ENCODE results near the gene NEURL2.
"Not testable (repeated sequence)": the region's sequence is repeated elsewhere in the genome, so short reads cannot be mapped to it uniquely, and the experiment has no call there.

Gene NEURL2

GRCh38 chr20:45901332-45901731, 10.3 kb upstream of the NEURL2 start:
- in situ Hi-C loops (cut with HindIII; ENCODE audit: low sequenced_read_pairs): not testable (repeated sequence)

- in situ Hi-C loops (cut with HindIII; ENCODE audit: low sequenced_read_pairs): no loop called here
Observed at GRCh38 chr20:45899046-45899835, 8.2 kb upstream of the NEURL2 start.

DNA sequence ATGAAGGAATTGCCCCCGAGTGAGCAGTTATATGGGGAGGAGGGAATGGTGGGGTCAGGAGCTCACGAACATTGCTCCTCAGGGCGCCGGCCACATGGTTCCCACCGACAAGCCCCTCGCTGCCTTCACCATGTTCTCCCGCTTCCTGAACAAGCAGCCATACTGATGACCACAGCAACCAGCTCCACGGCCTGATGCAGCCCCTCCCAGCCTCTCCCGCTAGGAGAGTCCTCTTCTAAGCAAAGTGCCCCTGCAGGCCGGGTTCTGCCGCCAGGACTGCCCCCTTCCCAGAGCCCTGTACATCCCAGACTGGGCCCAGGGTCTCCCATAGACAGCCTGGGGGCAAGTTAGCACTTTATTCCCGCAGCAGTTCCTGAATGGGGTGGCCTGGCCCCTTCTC, 7.3 kb upstream of the NEURL2 start:
- in situ Hi-C loops (cut with HindIII; ENCODE audit: low sequenced_read_pairs): no loop called here

- in situ Hi-C loops (cut with HindIII; ENCODE audit: low sequenced_read_pairs): no loop called here
Observed at GRCh38 chr20:45897692-45898091, 6.7 kb upstream of the NEURL2 start.

GRCh38 chr20:45897289-45897688, 6.3 kb upstream of the NEURL2 start:
- in situ Hi-C loops (cut with HindIII; ENCODE audit: low sequenced_read_pairs): no loop called here

- in situ Hi-C loops (cut with HindIII; ENCODE audit: low sequenced_read_pairs): no loop called here
Observed at GRCh38 chr20:45896641-45897161, 5.7 kb upstream of the NEURL2 start.

- in situ Hi-C loops (cut with HindIII; ENCODE audit: low sequenced_read_pairs): loop anchor here (5.0 kb wide), 1 partner anchor 48 kb away; no protein-coding TSS in a partner anchor
Observed at GRCh38 chr20:45894797-45895196, 3.8 kb upstream of the NEURL2 start.

DNA sequence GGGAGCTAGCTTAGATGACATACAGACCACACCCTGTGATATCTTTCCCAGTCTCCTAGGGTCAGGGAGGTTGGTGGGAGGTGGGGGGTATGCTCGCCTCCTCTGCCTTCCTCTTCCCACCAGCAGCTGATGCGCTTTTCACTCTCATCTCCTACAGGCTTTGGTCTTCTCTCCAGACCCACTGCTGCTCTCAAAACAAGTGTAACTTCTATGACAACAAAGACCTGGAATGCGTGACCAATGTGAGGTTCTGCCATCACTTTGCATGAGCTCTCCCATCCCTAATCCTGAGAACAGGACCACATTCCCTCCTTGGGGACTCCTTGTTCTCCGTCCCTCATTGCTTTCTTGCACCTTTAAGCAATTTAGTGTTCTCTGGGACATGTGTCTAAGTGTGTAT, 2.8 kb upstream of the NEURL2 start:
- in situ Hi-C loops (cut with HindIII; ENCODE audit: low sequenced_read_pairs): loop anchor here (5.0 kb wide), 1 partner anchor 48 kb away; no protein-coding TSS in a partner anchor

DNA sequence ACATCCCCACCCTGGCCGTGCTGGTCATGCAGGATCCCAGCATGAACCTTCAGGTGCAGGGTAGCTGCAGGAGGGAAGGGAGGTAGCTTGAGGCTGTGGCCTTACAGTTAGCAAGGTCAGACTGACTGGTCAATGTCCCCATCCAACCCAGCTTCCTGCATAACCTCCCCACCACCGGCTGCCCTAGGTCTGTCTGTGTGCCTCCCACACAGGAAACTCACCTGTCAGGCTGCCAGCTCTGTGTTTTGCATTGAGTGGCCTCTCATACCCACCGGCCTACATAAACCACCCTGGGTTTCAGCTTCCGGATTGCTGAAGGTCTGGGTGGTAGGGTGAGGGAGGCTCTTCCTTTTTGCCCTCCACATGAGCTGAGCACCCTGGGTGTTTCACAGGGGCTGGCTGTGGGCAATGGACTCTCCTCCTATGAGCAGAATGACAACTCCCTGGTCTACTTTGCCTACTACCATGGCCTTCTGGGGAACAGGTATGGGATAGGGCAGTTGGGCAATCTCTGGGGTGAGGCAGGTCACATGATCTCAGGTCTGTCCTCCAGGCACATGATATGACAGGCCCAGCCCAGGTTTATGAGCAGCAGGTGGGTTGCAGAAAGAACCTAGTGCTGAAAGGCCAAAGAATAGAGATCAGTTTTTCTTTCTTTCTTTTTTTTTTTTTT, 2.0 kb upstream of the NEURL2 start:
- in situ Hi-C loops (cut with HindIII; ENCODE audit: low sequenced_read_pairs): loop anchor here (5.0 kb wide), 1 partner anchor 49 kb away; no protein-coding TSS in a partner anchor

DNA sequence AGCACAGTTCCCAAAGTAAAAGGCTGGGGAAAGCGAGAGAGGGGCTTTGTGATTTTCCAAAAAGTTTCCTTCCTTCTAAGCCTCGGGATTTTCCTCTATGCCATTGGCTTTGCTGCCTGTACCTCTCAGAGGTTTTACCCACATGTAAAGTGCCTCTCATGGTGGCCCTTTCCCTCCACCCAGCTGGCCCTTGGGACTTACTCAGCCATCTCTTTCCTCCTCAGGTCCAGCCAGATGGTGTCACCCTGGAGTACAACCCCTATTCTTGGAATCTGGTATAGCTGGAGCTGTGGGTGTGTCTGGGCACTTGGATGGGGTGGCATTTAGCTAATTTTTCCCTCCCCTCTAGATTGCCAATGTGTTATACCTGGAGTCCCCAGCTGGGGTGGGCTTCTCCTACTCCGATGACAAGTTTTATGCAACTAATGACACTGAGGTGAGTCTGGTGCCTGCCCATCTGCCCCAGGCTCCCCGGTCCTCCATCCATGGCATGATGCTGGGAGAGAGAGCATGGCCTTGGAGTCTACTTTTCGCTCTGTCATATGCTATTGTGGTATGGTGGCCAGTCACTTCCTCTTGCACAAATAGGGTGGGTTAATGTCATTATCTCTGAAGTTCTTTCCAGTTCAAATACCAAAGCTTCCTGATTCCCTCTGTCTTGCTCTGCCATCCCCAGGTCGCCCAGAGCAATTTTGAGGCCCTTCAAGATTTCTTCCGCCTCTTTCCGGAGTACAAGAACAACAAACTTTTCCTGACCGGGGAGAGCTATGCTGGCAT, 1.2 kb upstream of the NEURL2 start:
- in situ Hi-C loops (cut with HindIII; ENCODE audit: low sequenced_read_pairs): loop anchor here (5.0 kb wide), 1 partner anchor 50 kb away; no protein-coding TSS in a partner anchor

GRCh38 chr20:45890077-45890984, 677 bp downstream of the NEURL2 start:
- in situ Hi-C loops (cut with HindIII; ENCODE audit: low sequenced_read_pairs): loop anchor here (5.0 kb wide), 1 partner anchor 52 kb away; no protein-coding TSS in a partner anchor

DNA sequence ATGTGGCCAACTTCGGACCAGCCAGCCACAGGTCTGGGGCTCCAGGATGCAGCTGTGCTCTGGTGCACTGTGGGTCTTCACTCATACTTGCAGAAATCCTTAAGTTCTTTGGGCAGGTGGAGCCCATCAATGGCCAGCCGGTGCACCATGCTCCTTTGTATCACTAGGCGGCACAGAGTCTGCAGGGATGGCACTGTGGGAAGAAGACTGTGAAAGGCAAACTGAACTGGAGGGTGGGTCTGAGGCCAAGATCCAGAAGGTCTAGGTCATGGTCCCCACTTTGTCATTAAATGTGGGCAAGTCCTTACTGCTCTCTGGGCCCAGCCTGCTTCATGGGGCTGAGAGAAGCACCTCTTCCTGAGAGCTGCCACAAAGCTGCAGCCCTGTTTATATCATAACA, 2.3 kb downstream of the NEURL2 start:
- in situ Hi-C loops (cut with HindIII; ENCODE audit: low sequenced_read_pairs): no loop called here

DNA sequence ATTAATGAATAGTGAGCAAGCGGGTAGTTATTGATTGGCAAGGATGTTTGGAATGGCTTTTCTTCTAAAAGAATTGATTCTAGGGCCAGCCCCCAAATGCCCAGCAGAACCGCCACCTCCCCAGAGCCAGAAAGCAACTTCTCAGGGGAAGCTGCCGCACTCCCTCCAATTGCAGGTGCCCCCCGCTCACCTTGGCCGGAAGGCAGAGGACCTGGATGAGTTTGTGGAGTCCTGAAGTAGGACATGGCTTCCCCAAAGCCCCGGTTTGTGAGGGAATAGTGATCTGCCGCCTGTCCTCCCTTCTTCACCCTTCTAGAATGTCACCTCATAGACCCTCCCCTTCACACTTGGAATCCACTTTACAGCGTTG, 3.7 kb downstream of the NEURL2 start, which contains the start of gene SPATA25:
SPATA25 (minus strand) TSS at position 277 of the 370 bp plus-strand sequence; CDS start at position 245, 32 bp downstream.
- in situ Hi-C loops (cut with HindIII; ENCODE audit: low sequenced_read_pairs): no loop called here

DNA sequence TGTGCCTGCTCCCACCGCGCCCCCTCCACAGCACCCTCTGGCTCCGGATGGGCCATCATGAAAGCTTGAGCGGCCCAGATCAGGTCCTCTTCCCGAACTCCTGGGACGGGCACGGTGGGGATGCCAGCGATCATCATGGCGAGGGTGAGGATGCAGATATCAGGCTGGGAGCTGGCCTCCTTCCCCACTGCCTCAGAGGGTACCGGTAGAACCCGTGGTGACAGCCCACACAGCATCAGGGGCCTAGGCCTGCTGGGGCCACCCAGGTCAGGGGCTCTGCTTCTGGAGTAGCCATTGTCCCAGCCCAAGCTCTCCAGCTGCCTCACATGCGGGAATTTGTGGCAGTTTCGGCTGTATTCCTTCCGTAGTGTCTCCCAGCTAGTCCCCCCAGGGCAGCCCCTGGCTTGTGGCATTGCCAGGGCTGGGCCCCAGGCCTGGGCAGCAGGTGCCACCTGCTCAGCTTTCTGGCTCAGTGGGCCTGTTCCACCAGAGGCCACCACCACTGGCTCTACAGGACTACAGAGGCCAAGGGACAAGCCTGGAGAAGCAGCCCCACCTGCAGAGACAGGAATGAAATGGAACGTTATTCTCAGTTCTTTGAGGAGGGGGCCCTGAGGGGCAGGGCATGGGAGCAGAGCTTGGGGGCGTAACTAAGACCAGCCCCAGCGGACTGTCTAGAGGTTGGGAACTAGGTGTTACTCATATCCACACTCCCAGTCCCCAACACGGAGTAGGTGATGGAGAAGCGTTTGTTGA, 4.2 kb downstream of the NEURL2 start:
- in situ Hi-C loops (cut with HindIII; ENCODE audit: low sequenced_read_pairs): no loop called here

DNA sequence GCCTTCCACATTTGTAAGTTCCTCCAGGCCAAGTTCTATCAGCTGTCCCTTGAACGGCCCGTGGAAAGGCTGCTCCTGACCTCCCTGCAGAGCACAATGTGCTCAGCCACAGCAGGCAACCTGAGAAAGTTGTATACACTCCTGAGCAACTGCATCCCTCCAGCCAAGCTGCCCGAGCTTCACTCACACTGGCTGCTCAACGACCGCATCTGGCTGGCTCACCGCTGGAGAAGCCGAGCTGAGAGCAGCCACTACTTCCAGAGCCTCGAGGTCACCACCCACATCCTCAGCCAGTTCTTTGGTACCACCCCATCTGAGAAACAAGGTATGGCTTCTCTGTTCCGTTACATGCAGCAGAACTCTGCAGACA, 7.9 kb downstream of the NEURL2 start:
- in situ Hi-C loops (cut with HindIII; ENCODE audit: low sequenced_read_pairs): no loop called here

DNA sequence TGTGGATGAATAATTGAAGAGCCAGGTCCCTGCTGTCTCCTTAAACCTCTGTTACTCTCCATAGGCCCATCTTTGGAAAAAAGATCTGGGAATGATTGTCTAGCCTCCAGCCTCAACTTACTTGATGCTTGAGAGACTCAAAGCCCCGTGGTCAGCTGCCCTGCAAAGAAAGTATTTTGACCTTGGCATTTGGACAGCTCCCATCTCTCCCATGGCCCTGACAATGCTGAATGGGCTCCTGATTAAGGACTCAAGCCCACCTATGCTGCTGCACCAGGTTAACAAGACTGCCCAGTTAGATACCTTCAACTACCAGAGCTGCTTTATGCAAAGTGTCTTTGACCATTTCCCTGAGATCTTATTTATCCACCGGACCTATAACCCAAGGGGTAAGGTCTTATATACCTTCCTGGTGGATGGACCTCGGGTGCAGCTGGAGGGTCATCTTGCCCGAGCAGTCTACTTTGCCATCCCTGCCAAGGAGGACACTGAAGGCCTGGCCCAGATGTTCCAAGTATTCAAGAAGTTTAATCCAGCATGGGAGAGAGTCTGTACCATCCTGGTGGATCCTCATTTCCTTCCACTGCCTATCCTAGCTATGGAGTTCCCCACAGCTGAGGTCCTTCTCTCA, 8.4 kb downstream of the NEURL2 start:
- in situ Hi-C loops (cut with HindIII; ENCODE audit: low sequenced_read_pairs): no loop called here

DNA sequence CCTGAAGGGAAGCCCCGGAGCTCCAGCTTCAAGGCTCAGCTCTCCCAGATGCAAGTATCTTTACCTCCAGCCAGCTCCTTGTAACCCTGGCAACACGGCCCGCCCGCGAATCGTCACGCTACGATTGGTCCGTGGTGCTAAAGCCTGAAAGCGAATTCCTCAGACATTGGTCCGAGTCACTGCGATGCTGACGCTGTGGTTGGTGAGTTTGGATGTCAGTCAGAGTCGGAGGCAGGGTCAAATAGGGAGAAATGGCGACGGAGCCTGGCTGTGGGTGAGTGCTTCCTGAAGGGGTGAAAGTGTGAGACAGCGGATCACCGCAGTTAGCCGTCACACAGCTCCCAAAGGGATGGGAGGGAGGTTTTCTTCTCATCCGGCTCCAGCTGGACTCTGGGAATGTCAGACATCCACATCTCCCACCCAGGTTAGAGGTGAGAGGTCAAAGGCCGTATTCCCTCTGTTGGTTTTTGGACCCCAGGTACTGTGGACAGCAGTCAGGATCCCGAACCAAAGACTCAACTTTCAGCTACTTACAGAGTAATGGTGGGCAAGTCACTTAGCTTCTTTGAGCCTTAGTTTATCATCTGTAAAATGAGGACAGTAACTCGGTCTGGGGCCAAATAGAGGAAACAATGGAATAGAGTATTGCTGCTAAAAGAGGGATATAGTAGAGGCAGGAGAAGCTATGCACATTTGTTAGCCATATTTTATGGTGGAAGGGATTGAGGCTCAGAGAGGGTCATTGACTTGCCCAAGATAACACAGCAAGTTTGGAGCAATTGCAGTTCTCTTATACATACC, 9.8 kb downstream of the NEURL2 start, which contains the start of gene ZSWIM1:
ZSWIM1 (plus strand) TSS at position 240 of the 801 bp plus-strand sequence. CDS start 1,366 bp downstream, outside the sequence.
- in situ Hi-C loops (cut with HindIII; ENCODE audit: low sequenced_read_pairs): no loop called here

All from endothelial cell of hepatic sinusoid (primary cell).